Activated CD4-positive, alpha-beta T cell treated with anti-CD3 and anti-CD28 coated beads for 4 hours (primary cell): Measurements from ENCODE around the gene SLC39A1.
"Not testable (repeated sequence)": the region's sequence is repeated elsewhere in the genome, so short reads cannot be mapped to it uniquely, and the experiment has no call there.

Experiments
- DNase-seq, 2 donors: peaks; one replicate each; pipeline ENCODE4 v3.0.0-alpha.2; 2020

The SLC39A1 gene

DNA sequence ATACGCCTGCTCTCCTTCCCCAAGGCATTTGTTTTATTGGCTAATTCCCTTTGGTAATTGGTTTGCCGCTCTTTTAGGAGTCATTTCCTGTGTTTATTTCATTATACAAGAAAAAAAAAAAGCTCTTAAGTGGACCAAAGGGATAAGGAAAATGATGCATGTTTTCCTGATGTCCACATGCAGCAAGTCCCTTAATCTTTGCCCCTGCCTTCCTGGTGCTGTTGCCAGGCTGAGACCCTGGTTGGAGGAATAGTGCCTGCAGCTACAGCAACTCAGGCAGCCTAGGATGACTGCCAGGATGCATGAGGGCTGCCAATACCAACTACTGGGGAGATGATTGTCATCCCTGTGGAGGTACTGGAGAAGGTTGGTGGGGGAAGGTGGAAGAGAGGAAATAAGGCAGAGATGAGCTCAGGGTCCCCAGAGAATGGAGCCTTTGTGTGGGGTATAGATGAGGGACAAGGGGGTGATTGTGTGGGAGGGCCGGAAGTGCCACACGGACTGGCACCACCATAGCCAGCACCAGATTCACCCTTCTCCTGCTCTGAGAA lies 34.5 kb downstream of the SLC39A1 start:
- DNase-seq, result no peak

DNA sequence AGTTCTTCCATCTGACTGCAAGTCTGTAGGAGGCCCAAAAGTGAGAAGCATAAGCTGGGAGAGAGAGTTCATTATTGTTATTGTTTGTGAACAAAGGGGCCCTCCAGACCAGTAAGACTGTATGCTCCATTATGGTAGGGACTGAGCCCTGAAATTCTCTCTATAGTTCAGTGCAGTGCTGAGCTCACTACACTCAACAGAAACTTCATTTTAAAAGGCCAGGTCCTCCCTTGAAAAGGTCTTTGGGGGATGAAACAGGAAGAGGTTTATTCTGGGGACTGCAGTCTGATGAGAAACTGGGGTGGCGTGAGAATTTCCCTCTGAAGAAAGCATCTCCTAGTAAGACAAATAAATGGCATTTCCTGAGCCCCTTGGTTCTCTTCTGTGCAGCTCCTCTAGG lies 35.1 kb downstream of the SLC39A1 start:
- DNase-seq, result no peak

DNA sequence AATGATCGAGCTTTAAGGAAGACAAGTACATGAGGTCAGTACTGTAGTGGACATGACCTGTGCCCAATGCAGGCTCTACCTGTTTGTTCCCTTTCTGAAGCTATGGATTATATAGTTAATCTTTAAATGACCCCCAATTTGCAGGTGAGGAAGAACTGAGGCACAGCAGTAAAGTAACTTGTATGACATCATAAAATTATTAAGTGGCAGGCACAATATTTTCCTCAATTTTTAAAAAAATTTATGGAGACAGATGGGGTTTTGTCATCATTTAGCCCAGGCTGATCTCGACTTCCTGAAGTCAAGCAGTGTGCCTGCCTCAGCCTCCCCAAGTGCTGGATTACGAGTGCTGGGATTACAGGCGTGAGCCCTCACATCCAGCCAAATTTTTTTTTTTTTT lies 36.9 kb downstream of the SLC39A1 start:
- no peak for DNase-seq

DNA sequence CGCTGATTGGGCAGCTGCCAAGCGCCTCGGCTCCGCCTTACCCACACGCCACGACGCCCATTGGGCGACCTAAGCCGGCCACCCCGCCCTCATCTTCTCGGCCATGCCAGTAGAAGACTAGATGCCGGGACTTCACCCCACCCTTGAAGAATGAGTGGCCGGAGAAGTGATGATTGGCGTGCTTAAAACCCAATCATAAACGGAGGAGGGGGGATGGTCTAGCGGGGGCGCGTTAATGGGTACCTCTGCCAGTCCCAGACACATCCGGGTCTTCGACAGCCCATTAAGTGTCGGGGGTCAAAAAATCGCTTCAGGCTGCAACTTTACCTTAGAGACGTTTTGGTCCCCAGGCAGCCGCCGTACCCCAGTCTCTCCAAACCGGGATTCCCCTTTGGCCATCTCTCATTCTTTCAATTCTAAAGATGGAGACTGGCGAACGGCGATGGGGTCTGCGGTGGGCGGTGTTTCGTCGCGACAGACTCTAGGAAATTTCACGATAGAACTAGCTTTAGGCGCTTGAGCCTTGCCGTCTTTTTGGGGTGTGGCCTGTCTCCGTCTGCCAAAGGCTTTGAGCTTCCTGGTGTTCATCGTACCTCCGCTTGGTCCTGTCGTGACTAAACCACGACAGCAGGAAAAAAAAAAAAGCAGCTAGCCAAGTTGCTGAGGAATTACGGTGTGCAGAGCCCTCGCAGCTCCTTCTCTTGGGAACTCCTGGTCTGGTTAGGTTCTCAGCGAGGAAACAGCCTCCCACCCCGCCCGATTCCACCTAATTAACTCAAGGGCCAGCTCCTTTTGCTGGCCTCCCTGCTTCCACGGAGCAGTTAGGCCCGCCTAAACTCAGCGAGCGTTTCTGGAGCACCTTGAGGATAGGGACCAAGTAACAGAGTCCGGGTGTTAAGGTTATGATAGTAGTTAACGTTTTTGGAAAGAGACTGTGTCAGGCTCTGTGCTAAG lies 40.1 kb downstream of the SLC39A1 start, which contains the start of gene GATAD2B:
Gene GATAD2B, minus strand, starts transcription at position 1 of the 954 bp plus-strand sequence. CDS start 94,625 bp downstream, outside the sequence.
- peak; percentile 99 for DNase-seq

DNA sequence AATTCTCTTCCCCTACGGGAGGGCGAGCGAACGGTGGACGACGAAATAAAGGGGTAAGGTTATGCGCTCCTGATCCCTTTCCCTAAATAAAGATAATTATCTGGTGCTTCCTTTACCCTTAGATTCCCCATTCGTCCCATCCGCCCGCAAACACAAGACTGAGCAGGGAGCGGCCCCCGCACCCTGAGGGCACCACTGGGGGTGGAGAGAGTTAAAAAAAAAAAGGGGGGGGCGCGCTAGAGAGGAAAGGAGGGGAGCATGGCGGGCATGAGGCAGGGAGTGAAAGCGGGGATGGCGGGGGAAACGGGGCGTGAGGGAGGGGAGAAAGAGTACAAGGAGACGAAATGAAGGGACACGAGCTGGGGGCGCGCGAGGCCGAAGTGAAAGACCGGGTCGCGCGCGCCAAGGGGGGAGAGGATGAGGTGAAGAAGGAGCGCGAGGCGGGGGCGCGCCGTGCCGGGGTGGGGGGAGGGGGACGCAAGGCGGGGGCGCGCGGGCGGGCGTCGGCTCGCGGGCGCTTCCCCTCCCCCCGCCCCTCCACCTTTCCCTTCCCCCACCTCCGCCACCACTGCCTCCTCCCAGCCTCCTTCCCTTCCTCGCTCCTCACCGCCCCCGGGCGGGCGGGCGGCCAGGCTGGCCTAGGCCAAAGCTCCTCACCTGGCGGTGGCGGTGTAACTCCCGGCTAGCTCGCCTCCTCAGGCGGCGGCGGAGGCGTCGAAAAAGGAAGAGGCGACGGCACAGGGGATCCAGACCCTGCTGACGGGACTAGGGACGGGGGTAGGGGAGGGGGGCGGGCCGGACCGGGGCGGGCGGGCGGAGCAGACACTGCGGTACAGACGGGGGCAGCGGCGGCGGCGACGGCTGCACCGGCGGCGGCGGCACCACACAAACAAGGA lies 41.0 kb downstream of the SLC39A1 start:
- peak; percentile 62 to 70 for DNase-seq

DNA sequence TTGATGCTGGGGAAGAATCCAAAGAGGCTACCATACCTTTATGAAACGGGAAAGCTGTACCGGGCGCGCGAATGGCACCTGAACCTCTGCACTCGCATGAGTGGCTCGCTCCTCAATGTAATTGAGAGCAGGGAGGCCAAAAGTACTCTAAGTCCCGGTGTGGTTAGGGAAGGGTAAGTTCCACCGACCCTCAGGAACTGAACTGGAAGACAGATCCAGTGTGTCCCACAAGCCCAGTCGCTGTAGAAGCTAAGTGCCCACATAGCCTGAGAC lies 41.6 kb downstream of the SLC39A1 start:
- DNase-seq, result peak in 1 of 2 donors; percentile 12

DNA sequence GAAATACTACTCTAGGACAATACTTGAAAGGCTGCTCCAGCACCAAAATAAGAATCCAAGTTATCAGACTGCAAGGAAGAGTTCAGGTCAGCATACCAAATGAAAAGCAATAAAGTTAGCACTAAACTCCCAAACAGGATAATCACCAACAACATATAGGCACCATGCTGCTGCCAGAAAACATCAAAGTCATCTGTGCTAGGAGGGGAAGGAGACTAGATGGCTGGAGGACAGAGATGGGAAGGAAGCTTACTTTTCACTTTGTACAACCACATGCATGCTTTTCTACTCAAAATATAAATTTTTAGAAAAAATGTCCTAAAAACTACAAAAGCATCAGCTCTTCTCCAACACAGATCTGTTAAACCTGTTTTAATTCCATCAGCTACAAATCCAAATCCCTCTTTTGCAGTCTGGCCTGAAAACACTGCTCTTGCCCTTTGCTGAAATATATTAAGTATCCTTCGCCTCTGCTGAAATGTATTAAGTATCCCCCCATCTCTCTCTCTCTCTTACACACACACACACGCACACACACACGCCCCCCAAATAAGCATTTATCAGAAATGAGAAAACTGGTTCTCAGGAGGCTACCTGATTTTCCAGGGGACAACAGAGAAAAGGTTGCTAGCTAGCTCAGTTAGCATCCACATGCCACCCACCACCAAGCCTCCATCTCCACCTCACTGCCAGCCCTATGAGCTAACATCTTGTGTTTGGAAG lies 42.1 kb downstream of the SLC39A1 start:
- no peak for DNase-seq

DNA sequence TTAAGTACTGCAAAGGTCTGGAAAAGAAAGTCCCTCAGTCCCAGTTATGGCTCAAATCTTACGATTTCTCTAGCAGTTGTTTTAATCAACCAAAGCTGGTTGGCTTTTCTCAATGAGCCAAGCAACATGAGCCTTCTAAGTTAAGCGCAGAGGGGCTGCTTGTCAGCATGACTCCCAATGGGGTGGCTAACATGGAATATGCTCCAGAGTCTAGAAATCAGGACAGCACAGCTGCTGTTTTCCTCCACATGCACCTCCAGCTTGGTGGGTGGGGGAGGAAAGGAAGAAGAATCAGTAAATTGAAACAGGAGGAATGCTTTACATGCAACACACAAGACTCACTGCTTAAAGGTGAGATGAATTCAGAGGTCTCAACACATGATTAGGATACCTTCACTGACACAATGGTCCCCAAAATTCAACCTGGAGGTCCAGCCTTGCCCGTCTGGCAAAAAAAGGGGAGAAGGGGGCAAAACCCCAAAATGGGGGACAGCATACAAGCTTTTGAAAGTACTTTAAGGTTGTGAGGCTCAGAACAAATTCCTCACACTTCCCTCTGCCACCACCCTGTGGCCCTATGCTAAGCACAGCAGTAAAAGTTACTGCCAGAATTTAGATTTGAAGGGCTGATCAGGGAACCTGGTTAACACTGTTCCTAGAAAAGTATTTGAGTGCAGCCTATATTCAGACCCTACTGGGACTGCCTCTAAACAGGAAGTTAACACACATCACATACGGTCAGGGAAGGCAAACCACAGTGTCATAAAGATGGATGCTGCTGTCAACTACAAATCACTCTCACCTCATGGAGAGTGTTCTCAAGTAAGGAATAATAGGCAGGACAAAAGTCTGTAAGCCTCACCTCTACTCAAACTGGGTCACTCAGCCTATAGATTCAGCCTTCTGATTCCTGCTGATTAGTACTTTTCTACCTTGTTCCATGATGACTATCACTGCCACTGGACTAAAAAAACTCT lies 43.2 kb downstream of the SLC39A1 start:
- DNase-seq, result no peak

DNA sequence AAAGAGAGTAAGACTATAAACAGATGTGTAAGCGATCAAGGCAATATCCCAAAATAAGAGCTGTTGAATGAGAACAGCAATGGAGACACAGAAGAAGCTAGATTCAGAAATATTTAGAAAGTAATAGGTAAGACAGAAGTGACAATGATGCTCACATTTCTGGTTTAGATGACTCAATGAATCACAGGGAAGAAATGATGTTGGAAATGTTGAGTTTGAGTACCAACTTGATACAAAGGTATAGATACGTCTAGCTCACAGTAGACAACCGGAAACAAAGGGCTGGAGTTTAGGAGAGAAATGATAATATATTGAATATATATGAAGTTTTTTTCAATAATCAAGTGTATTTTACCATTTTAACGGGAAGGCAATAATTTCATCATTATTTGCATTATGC lies 47.0 kb downstream of the SLC39A1 start:
- no peak for DNase-seq

DNA sequence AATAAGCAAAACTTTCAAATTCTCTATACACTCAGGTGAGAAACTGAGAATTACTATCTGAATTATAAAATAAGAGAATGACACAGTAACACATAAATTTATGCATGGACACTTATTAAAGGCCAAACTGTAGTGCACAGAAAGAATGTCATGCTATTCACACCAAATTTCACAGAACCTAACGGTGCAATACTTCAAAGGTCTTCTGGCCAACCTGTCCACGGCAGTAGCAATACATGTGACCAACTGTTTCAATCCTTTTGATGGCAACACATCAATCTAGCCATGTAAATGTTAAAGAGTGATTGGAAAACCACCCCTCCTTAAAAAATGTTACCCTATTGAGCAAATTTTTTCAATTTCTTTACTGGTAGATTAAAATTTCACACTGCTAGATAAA lies 51.0 kb downstream of the SLC39A1 start:
- no peak for DNase-seq

DNA sequence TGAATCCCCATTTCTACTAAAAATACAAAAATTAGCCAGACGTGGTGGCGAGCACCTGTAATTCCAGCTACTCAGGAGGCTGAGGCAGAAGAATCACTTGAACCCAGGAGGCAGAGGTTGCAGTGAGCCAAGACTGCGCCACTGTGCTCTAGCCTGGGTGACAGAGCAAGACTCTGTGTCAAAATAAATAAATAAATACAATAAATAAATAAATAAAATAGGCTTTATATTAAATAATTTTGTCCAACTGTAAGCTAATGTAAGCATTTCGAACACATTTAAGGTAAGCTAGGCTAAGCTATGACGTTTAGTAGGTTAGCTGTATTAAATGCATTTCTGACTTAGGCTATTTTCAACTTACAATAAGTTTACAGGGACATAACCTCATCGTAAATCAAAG lies 52.8 kb downstream of the SLC39A1 start:
- not testable (repeated sequence) for DNase-seq
